HUES6 (cell line): ENCODE results near the gene HAPSTR1.

Experiments used
- H3K27ac ChIP-seq: 2 replicates; pipeline ENCODE4 v1.7.0; 2013; ENCODE audit warnings: low read depth, mild to moderate bottlenecking, low read length, inconsistent platforms
- H3K27me3 ChIP-seq: 2 replicates; pipeline ENCODE4 v1.6.1; 2013; ENCODE audit warnings: low read length; ENCODE audit not compliant: control insufficient read depth, insufficient read depth
- H3K36me3 ChIP-seq: 2 replicates; pipeline ENCODE4 v1.6.1; 2013; ENCODE audit warnings: low read length; ENCODE audit not compliant: control insufficient read depth, insufficient read depth
- H3K4me1 ChIP-seq: 2 replicates; pipeline ENCODE4 v1.6.1; 2013; ENCODE audit warnings: low read length; ENCODE audit not compliant: control insufficient read depth, insufficient read depth
- H3K4me3 ChIP-seq: 2 replicates; pipeline ENCODE4 v1.5.1; 2013; ENCODE audit warnings: low read depth, low read length
- H3K9ac ChIP-seq: one replicate; pipeline ENCODE4 v1.6.1; 2013; ENCODE audit warnings: mild to moderate bottlenecking, low read length
- H3K9me3 ChIP-seq: 2 replicates; pipeline ENCODE4 v1.6.1; 2013; ENCODE audit warnings: low read depth, low read length; ENCODE audit not compliant: control insufficient read depth, insufficient read depth

Gene HAPSTR1

GRCh38 chr16:9138731-9139501 is 47.5 kb downstream of the HAPSTR1 start:
- Histone ChIP-seq H3K27me3 (peaks cover 2% of the 10 kb centered on the region; the same call in 1 of the 2 replicates), H3K36me3 (no peaks in the 10 kb centered on the region), H3K4me3 (peak overlapping the region; percentile 16), H3K9ac (no peak overlapping the region), H3K9me3 (no peaks in the 10 kb centered on the region), H3K4me1 (peaks cover 9% of the 10 kb centered on the region; the same call in 1 of the 2 replicates), H3K27ac (no peak overlapping the region)

DNA sequence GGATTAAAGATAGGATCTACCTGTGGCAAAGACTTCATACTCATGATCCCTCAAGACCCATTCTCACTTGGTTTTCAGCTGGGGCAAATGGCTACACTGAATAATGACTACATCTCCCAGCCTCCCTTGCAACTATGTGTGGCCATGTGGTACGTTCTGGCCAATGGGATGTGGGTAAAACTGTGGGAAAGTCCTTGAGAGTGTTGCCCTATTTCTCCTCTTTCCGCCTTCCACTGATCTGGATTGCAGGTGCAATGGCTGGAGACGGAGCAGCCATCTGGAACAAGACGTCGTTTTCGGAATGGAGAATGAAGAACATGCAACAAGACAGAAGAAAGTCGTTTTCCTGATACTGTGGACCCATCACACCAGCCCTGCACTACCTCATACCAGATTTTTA is 48.5 kb downstream of the HAPSTR1 start:
- Histone ChIP-seq H3K27me3 (peaks cover 2% of the 10 kb centered on the region; the same call in 1 of the 2 replicates), H3K9me3 (no peaks in the 10 kb centered on the region), H3K4me1 (peaks cover 8% of the 10 kb centered on the region; the same call in 1 of the 2 replicates), H3K27ac (no peak overlapping the region), H3K4me3 (no peak overlapping the region), H3K9ac (no peak overlapping the region), H3K36me3 (no peaks in the 10 kb centered on the region)
